ENCODE measurements around the gene ARHGEF17.

ARHGEF17 gene

DNA sequence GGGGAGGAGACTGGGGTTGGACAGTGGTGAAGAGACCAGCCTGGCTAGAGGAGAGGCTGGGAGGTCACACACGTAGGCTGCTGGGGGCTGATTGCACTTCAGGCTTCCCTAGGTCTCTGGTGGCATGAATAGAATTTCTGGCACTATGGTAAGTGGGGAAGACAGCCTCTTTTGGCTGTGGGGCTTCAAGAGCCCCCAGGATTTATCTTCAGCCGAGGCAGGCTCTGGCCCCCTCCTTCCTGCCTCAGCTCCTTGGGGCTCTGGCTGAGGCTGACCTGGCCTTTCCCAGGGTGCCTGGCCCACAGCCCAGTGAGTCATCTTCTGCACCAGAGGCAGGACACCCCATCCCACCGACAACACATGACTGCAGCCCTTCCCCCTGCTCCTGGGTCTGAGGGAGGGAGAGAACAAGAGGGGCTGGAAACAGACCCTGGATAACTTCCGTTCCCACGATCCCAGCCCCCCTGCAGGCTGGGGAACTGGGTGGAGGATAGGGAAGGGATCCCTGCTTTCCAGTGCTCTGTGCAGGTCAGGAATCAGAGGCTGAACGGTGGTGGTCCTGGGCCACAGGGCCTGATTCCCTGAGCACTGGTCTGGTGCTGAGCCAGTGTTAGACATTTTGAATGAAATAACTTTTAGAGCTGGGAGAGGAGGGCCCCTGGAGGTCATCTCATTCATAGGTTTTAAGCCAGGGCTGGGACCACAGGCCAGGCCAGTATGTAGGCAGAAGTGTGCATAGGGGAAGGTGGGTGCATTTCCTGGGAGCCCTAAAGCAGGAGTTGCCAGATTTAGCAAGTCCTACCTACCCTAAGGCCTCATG, 26.5 kb downstream of the ARHGEF17 start:
- DNase-seq, result no peak

DNA sequence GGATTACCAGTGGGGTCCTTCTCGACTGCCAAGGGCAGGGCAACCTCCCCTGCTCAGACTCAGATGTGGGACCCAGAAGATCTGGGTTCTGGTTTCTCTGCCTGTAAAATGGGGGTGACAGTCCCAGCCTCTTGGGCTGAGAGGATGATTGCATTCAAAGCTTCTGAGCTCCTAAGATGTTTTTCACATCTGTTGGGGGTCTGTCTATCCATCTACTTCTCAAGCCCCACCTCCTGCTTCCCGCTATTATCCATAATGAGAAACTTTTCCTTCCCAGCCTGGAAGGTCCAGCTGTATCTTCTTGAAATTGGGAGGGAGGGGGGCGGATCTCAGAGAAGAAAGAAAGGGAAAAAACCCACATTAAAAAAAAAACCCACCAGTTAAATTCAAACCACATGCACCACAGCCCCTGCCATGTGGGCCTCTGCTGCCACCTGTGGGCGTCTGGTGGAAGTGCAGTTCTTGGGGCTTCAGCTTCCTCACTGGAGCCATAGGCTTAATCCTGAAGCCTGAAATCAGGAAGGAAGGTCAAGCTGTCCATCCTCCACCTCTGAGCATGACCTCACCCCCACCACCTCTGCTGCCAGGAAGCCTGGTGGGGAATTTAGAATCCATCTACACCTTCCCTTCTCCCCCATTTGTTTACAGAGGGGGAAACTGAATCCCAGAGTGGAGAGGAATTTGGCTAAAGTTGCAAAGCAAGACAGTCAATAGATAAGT, 27.3 kb downstream of the ARHGEF17 start:
- peak; percentile 74 for DNase-seq

DNA sequence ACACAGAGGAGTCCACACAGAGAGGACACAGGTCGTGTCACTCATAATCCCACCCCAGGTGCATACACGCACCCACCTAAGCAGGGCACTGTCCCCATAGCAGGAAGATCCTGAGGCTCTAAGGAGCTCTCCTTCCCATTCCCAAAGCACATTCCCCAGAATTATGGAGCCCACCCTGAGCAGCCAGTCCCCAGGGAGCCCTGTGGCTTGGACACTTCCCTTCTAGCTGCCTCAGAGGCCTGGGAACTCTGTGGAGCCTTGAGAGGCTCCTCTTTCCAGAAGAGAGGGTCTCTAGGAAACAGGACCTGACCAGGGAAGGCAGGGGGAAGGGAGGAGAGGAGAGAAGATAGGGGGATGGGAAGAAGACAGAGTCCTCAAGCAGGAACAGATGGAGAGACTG, 29.8 kb downstream of the ARHGEF17 start:
- DNase-seq, result no peak

DNA sequence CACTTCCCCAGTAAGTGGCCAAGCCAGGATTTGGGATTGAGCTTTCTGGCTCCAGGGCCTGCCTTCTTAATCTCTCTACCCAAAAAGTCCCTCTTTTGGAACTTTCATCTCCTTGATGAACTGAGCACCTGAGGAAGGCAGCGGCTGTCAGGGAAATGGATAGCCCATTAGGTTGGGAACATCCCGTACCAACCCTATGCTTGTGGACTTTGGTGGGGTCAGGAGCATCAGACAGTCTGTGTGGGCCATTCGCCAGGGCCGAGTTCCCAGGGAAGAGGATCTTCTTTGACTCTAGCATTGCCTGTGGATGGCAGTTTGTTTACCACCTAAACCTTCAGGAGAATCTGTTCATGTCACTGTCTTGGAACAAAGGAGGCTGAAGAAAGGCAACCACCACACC, 30.2 kb downstream of the ARHGEF17 start:
- DNase-seq, result no peak

DNA sequence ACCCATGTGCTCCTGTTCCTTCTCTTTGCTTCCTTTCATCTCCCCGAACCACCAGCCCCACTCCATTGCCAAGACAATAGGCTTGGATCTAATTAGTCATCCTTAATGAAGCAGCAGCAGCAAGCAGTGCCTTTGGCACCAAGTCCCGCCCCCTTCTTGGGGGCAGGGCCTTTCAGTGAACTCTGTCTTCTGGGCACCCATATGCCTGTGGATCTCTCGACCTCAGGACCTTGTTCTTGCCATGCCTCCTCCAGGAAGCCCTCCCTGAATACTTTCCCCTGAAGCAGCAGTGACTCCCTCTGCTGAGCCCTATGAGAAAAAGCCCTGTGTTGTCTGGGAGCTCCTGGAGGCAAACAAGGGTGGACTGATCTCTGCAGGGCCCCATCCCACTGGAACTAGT, 32.1 kb downstream of the ARHGEF17 start:
- DNase-seq, result no peak

DNA sequence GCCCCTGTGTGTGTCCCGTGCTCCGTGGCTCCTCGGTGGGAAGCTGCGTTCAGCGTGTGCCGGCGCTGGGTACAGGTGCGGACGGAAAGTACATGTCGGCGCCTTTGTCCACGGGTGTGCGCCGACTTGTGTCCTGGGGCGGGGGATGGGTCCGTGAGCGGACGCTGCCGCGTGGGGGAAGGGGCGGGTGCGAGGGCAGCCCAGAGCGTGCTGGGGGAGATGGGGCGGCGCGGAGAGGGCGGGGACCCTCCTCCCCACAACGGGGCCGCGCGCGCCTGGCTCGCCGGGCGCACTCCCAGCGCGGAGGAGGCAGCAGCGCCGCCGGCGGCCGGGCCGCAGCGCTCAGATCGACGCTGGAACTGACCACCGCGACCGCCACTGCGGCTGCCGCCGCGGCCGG, 34.6 kb downstream of the ARHGEF17 start:
- DNase-seq, result no peak

DNA sequence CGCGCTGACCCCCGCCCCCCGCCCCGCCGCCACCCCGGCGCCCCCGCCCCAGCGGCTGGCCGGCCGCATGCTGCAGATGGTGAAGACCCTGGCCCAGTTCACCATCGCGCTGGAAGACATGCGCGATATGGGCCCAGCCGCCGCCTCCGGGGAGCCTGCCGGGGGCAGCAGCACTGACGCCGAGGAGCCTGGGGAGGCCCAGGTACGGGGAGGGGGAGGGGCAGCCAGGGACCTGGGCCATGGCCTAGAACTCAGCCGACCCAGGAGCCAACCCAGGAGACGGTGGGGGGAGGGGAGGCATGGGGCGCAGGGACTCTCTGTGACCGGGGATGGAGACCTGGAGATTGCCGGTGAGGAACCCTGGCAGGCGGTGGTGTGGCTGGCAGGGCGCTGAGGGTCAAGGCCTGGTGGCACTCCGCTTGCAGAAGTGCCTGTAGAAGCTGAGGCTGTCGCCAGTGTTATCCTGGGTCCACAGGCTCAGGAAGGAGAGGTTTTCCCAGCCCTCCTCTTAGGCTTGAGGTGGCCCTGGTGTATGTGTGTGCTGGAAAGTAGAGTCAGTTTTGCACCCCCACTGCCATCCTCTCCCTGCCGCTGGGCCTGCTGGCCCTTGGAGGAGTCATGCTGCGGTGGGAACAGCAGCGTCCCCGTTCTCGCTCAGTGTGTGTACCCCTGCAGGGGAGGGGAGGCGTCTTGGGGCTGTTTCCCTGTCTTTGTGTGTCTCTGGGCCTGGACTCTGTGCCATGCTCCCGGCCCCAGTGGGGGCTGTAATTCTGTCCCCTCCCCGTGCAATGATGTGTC, 35.2 kb downstream of the ARHGEF17 start:
- DNase-seq, result no peak

DNA sequence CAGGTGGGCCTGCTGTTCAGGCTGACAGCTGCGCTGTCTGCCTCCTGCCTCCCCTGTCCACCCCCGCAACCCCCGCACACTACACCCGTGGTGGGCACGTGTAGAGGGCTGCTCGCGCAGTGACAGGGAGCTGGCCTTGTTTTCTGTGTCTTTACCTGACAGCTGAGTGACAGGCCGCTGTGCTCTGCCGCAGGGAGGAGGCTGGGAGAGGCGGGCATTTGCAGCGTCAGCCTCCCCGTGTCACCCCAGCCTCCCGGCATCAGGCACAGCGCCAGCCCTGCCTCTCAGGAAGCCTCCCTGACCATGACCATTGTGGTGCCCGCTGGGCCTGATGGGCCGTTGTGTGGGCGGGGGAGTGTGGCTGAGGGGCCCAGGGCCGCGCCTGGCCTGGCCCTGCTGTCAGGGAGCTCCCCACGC, 36.1 kb downstream of the ARHGEF17 start:
- DNase-seq, result no peak

DNA sequence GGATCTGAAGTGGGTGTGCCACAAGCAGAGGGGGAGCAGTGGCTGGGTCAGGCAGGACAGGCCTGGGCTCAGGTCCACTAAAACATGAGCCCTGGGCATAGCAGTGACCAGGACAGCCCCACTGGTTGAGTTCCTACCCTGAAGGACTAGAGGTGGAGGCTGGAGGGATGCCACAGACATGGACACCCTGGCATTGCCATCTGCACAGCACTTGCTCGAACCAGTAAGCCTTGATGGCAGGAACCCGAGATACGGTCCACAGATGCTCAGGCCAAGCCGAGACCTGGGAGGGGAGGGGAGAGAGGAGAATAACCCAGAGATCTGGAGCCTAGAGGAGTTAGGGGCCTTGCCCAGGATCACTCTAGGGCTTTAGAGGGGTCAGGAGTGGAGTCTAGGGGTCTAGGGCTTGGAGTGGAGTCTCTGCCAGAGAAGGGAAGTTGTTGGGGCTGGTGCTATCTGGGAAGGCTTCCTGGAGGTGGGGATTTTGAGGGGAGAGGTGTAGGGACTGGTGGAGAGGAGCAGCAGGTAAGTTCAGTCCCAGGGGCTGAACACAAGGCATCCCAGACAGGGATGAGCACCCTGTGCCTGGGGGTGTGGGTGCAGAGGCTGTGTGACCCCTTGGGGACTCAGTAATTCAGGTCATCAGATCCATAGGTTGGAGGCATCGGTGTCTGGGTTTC, 37.5 kb downstream of the ARHGEF17 start:
- DNase-seq, result no peak

DNA sequence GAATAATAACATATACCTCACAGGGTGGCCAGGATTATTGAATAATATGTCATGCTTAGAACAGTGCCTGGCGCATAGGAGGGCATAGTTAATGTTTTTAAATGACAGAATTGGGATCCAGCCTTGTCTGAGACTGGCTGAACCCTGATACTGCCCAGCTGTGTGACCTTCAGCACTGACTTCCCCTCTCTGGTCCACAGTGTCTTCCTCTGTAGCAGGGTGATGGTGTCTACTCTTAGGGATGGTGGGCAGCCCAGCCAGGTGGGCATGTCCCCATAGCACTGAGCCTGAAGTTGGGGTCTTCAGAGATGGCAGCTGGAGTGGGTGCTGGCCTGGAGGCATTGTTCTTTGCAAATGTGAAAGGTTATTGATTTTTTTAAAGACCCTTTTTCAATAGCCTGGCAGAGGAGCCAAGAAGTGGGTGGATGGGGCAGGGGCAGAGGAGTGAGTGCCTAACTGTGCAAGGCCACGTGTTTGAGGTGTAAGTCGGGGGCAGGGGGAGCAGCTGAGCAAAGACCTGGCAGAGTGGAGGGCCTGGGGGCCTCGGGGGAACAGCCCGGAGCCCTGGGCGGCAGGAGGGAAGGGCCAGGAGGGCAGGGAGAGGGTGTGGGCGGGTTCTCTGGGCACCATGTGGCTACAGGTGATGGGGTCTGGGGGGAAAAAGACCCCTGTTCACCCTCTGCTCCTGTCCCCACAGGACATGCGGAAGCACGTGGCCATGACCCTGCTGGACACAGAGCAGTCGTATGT, 38.3 kb downstream of the ARHGEF17 start:
- DNase-seq, result no peak

DNA sequence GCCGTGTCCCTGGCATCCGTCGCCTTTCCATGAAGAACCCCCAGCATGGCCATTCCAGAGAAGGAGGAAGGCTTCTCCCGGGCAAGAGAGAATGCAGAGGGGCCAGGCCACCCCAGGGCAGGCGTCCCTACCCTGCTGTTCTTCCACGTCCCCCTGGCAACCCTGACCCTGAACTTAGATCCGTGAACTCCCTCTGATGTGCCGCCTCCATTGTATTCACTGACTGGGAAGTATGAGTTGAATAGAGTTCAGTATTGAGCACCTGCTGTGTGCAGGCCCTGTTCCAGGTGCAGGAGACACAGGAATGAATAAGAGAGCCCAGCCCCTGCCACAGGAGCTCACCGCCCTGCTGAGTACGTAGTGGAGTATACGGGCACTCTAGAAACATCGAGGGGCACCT, 39.0 kb downstream of the ARHGEF17 start:
- DNase-seq, result no peak

DNA sequence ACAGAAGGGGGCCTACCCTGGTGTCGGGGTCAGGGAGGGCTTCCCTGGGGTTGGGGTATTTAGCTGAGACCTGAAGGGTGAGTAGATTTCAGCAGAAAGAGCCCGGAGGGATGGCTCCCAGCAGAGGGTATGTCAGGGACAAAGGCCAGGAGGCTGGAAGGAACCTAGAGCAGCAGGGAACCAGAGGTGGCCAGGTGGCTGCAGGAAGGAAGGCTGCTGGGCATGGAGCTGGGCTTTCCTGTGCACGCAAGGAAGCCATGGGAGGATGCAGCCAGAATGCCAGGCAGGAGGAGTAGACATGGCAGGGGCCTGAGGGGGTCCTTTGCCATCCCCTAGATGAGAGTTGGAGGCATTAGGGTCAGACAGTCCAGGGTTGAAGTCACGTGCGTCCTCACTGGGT, 40.8 kb downstream of the ARHGEF17 start:
- DNase-seq, result no peak

DNA sequence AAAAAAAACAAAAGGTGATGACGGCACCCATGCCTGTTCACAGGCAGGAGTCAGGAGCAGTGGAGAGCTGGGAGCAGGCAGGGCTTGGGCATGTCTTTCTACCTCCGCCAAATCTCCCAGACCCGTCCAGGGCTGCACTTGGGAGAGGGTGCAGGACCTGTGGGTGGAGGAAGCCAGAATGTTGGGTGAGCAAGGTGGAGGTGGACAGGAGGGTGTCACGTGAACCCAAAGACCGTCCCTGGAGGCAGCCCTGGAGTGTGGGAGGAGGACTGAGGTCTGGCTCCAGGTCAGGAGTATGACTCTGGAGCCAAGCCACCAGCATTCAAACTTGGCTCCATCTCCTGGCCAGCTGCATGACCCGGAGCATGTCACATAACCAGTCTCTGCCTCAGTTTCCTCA, 41.6 kb downstream of the ARHGEF17 start:
- no peak for DNase-seq

DNA sequence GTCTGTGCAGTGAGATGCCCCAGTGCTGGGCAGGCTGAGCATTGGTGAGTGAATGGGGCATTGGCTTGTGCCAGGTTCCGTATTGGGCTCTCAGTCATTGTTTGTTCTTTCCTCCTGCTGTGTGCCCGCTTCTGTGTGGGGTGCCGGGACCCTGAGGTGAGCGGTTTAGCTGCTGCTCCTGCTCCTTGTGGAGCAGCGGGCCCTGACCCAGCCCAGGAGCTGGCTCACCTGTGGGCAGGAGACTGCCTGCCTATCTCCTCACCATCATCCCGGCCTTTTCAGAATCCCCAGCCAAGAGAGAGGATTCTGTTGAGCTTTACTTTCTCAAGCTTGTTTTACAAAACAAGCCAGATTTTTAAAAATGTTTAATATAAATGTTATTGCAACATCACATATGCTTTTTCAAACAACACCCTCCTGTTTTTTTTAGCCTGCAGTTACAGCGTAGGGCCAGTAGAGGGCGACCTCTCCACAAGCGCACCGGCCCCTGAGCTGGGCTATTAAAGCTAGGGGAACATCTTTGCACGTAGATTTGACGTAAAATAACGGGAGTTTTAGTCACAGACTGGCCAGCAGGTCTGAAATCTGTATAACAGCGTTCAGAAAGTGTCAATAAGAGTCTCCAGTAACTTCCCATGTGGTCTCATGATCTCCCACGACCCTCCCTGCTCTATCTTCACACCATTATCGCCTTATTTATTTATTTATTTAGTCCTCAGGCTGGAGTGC, 43.0 kb downstream of the ARHGEF17 start:
- DNase-seq, result peak; percentile 53

DNA sequence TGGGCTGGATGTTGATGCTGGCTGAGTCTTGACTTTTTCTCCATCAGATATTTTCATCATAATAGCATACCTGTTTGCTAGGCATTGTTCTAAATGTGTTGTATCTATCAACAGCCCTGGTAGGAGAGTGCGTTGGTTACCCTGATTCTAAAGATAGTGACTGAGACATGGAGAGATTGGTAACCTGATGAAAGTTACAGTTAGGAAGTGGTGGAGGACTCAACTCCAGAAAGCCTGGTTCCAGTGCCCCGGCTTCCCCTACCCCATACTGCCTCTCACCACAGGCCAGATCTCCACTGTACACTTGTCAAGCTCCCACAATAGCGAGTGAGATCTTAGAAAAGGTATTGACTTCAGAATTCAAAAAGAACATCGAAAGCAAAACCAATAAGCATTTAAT, 45.3 kb downstream of the ARHGEF17 start:
- DNase-seq, result no peak

DNA sequence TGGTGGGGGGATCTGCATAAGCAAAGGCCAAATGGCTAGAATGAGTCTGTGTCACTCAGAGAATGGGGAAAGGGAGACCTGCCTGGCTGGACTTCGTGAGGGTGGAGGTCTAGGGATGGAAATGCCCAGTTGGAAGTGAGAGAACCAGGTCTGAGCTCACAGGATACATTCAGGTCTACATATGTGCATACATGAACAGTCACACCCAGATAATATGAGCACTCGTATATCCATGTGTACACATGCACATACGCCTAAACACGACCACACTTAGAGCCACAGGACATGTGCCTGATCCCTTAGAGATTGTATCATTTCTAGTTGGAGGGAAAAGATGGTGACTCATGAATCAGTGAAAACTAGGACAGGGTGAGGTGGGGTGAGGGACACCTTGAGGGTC, 47.0 kb downstream of the ARHGEF17 start:
- no peak for DNase-seq

DNA sequence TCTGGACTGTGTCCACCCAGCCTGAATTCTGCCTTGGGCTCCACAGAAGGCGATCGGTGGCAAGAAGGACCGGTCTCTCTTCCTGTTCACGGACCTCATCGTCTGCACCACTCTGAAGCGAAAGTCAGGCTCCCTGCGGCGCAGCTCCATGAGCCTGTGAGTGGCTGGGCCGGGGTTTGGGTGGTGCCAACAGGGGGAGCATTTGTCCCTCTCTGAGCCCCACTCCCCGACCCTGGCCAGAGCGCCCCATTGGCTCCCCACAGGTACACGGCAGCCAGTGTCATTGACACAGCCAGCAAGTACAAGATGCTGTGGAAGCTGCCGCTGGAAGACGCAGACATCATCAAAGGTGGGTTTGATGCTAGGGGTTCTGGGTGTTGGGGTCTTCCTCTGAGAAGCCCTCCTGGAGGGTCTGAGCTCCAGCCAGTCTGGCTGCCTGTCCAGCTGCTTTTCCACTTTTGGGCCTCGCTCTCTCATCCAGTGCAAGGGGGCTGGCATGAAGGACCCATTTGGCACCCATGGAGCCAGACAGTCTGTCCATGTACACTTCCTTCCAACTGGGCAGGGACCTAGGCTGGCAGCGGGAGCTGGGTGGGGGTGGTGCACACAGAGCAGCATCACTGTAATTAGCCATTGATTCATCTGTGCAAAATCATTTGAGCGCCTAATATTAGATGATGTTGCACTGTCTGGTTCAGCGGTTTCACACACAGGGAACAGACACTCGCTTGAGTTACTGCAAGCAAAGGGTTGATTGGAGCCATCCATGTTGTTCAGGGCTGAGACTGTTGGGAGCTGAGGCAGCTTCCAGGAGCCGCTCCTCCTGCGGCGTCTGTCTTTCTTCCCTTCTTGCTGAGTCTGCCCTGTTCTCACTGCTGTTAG, 49.1 kb downstream of the ARHGEF17 start:
- no peak for DNase-seq

DNA sequence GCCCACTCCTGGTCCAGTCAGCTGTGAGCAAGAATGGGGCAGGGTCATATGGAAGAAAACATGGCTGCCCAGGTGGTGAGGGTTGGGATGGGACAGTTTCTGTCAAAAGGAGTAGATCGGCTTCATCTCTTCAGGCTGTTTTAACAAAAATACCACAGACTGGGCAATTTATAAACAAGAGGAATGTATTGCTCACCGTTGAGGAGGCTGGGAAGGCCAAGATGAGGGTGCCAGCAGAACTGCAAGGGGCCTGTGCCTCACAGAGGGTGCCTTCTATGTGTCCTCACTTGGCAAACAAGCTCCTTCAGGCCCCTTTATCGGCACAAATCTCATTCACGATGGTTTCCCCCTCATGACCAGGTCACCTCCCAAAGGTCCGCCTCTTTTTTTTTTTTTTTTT, 50.0 kb downstream of the ARHGEF17 start:
- DNase-seq, result no peak

DNA sequence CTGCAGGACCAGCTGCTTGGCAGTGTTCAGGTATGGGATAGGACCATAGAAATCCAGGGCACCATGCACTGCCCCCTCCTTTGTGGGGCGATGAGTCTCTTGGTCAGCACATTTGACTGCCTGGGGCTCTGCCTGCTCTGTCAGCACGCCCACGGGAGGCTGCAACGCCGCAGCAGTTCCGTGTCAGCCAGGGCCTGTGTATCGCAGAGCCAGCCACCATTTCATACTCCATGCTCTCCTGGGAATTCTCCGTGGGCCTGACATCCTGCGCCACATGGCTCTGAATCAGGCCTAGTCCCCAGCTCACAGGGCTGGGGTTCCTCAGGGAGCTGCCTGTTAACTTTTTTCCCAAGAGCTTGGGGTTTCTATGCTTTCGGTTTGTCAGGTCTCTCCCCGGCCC, 51.3 kb downstream of the ARHGEF17 start:
- no peak for DNase-seq

DNA sequence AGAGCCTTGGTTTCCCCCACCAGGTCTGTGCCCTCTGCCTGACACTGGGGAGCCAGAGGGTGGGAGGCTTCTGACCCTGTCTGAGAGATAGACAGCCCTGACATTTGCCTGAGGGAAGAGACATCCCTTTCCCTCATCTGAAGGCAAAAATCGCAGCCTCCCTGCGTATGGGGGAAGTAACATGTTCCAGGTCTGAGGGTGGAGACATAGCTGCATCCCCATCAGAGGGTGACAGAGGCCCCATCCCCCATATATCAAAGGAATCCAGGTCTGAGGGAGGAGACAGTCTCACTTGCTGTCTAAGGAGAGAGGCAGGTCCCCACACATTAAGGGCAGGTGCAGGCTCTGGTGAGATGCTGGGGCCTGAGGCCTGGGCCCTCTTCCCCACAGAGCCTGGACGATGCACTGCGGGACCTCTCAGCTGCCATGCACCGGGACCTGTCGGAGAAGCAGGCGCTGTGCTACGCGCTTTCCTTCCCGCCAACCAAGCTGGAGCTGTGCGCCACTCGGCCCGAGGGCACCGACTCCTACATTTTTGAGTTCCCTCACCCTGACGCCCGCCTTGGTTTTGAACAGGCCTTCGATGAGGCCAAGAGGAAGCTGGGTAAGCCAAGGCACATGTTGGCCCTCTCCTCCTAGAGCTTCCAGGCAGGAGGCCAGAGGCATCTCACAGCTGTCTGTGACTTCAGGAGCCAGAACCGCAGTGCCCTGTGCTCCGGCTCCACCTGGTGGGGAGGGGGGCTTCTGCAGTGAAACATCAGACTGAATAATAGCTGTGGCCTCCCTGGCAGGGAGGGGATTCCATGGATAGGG, 52.1 kb downstream of the ARHGEF17 start:
- DNase-seq, result peak; percentile 23 to 25
